Nephron progenitor cell (in vitro differentiated cells): ENCODE measurements around the gene RND3.

Experiments used
- DNase-seq: peaks from one replicate; pipeline ENCODE4 v3.0.0; 2021
- H3K27ac Mint-ChIP-seq: 2 replicates; pipeline ENCODE4 v1.8.0; 2021; ENCODE audit warnings: mild to moderate bottlenecking, moderate library complexity, mixed read lengths
- H3K27me3 Mint-ChIP-seq: 2 replicates; pipeline ENCODE4 v1.8.0; 2021; ENCODE audit warnings: mild to moderate bottlenecking, low read depth, mixed read lengths; ENCODE audit not compliant: poor library complexity
- H3K36me3 Mint-ChIP-seq: 2 replicates; pipeline ENCODE4 v1.8.0; 2021; ENCODE audit warnings: low read depth, mixed read lengths
- H3K4me1 Mint-ChIP-seq: 2 replicates; pipeline ENCODE4 v1.8.0; 2021; ENCODE audit warnings: mixed read lengths
- H3K4me3 Mint-ChIP-seq: 2 replicates; pipeline ENCODE4 v1.8.0; 2021; ENCODE audit warnings: mild to moderate bottlenecking, moderate library complexity, mixed read lengths
- H3K9me3 Mint-ChIP-seq: 2 replicates; pipeline ENCODE4 v1.8.0; 2021; ENCODE audit warnings: mild to moderate bottlenecking, moderate library complexity, mixed read lengths
- TF ChIP-seq, protein P1 (sequence below): fragments of 200-600 bp; sonication (generic); IDR thresholded peaks from 2 replicates; pipeline ENCODE4 v1.5.0; 2021; ENCODE audit warnings: antibody characterized with exemption

RND3 gene

DNA sequence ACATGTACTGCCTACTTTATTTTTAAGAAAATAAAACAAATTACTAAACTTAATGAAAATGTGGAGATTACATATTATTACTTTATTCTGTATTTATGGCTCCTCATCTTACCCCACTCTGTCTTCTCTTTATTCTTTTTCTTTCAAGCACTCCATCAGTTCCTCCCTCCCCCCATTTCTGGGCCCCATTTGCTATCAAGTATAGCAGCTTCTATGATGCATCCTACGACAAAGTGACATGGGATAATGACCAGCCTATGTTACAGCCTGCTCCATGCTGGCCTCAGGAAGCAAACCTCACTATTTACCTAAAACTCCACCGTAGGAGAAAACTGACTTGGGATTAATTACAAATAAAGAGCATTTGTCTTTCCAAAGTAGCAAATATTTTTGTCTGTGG is 58.8 kb downstream of the RND3 start:
- Mint-ChIP-seq H3K4me3 (no peak overlapping the region), H3K36me3 (no peaks in the 10 kb centered on the region), H3K27me3 (no peaks in the 10 kb centered on the region), H3K4me1 (peaks cover 36% of the 10 kb centered on the region), H3K9me3 (no peaks in the 10 kb centered on the region), H3K27ac (no peak overlapping the region)
- TF ChIP-seq, protein P1, sequence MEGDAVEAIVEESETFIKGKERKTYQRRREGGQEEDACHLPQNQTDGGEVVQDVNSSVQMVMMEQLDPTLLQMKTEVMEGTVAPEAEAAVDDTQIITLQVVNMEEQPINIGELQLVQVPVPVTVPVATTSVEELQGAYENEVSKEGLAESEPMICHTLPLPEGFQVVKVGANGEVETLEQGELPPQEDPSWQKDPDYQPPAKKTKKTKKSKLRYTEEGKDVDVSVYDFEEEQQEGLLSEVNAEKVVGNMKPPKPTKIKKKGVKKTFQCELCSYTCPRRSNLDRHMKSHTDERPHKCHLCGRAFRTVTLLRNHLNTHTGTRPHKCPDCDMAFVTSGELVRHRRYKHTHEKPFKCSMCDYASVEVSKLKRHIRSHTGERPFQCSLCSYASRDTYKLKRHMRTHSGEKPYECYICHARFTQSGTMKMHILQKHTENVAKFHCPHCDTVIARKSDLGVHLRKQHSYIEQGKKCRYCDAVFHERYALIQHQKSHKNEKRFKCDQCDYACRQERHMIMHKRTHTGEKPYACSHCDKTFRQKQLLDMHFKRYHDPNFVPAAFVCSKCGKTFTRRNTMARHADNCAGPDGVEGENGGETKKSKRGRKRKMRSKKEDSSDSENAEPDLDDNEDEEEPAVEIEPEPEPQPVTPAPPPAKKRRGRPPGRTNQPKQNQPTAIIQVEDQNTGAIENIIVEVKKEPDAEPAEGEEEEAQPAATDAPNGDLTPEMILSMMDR = no peak
- DNase-seq = no peak

DNA sequence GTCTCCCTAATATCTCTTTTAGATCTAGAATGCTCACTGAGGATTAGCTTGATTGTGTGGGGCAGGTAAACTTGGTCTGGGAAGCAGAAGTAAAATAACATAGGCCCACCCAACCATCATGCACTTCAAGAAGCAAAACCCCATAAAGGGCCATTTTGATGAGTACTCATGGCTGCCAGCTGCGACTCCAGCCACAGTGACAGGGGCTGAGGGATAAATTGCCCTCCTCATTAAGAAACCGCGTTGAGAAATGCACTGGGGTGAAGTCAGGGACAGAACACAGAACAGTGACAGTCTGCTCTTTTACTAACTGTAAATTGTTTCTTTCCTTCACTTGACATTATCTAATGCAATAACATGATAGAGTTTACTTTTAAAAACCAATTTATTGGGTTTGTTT is 60.2 kb downstream of the RND3 start:
- H3K4me3 Mint-ChIP-seq = no peak overlapping the region
- no peaks in the 10 kb centered on the region for H3K9me3 Mint-ChIP-seq
- TF ChIP-seq, protein P1 = no peak
- no peaks in the 10 kb centered on the region for H3K36me3 Mint-ChIP-seq
- no peak overlapping the region for H3K27ac Mint-ChIP-seq
- peaks cover 36% of the 10 kb centered on the region for H3K4me1 Mint-ChIP-seq
- no peak for DNase-seq
- no peaks in the 10 kb centered on the region for H3K27me3 Mint-ChIP-seq

DNA sequence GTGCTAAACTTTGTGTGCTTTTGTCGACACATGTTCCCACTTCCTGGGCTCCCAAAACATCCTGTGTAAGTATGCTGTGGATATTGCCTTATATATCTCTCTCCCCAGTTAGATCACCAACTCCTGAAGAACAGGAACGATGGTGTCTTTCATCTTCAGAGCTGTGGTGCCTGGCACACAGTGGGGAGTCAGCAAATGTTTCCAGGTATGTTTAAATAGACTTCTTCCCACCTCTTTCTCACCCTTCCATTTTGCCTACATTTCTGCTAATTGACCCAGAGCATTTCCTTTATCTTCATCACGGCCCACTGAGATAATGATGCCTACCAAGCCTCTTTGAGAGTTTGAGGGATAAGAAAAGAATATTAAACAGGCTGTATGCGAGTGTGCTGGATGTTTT is 60.7 kb downstream of the RND3 start:
- H3K27me3 Mint-ChIP-seq = no peaks in the 10 kb centered on the region
- H3K9me3 Mint-ChIP-seq = no peaks in the 10 kb centered on the region
- no peaks in the 10 kb centered on the region for H3K36me3 Mint-ChIP-seq
- H3K4me3 Mint-ChIP-seq = no peak overlapping the region
- peaks cover 36% of the 10 kb centered on the region for H3K4me1 Mint-ChIP-seq
- DNase-seq = no peak
- no peak overlapping the region for H3K27ac Mint-ChIP-seq
- TF ChIP-seq, protein P1 = no peak

DNA sequence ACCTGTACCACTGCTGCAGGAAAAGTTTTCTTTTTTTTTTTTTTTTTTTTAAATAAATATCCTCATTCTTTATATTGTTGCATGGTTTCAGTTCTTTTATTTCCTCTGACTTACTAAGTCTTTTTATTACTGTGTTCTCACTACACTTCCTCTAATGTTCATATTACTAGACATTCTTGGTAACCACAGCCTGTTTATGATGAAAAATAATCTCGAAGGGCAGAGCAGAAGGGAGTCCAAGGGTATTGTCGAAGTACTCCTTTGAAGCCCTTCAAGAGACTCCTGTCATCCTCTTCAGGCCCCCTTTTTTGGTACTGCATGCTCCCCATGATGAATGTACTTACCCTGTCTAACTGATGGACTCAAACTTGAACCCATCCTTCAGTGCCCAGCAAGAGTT is 61.2 kb downstream of the RND3 start:
- Mint-ChIP-seq H3K27me3 (no peaks in the 10 kb centered on the region), H3K4me3 (no peak overlapping the region), H3K9me3 (no peaks in the 10 kb centered on the region), H3K4me1 (peaks cover 37% of the 10 kb centered on the region), H3K27ac (no peak overlapping the region), H3K36me3 (no peaks in the 10 kb centered on the region)
- TF ChIP-seq, protein P1 = no peak
- no peak for DNase-seq

- Mint-ChIP-seq H3K4me3 (peak overlapping the region; percentile 6), H3K36me3 (no peaks in the 10 kb centered on the region), H3K27ac (no peak overlapping the region), H3K9me3 (no peaks in the 10 kb centered on the region), H3K27me3 (no peaks in the 10 kb centered on the region), H3K4me1 (peaks cover 47% of the 10 kb centered on the region)
- peak; percentile 10 for DNase-seq
- TF ChIP-seq, protein P1 = no peak
Measured at GRCh38 chr2:150425121-150425955, 62.1 kb downstream of the RND3 start.

- DNase-seq = no peak
- Mint-ChIP-seq H3K27ac (no peak overlapping the region), H3K36me3 (no peaks in the 10 kb centered on the region), H3K9me3 (no peaks in the 10 kb centered on the region), H3K27me3 (no peaks in the 10 kb centered on the region), H3K4me3 (no peak overlapping the region), H3K4me1 (peaks cover 44% of the 10 kb centered on the region)
- TF ChIP-seq, protein P1 = no peak
Measured at GRCh38 chr2:150424406-150424805, 63.1 kb downstream of the RND3 start.
